ENCODE data around the gene RYR3. TPM values are rescaled to one million over a fixed set of nuclear protein-coding genes. Genes with fewer than 3 reads are reported as not detected.

The RYR3 gene
- total and polyA plus RNA-seq, 2 of the 13 experiments (the other 11 are each of a cell fraction or from before 2014, with no cell fraction given), result not detected

DNA sequence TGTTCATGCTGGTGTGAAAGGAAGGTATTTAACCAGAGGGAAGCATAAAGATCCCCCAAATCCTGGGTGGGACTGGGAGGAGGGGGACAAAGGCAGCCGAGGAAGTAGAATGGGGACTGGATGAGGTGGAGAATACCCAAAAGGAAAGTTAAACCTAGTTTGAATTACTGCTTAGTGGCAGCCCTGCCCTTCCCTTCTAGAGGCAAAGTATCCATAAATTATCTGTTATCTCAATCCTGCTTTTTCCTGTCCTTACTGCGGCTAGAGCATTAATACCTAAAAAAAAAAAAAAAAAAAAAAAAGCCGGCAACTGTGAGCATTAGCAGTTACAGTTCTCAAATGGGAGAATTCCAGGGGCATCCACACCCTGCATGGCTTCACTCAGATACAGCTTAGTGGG is 139.0 kb downstream of the RYR3 start:
- TF ChIP-seq ZNF234 (CRISPR knock-in tag; conservative IDR thresholded peaks at IDR 0.05), result no peak
- no peak for TF ChIP-seq ZNF775 (CRISPR knock-in tag; IDR thresholded peaks at IDR 0.05; ENCODE audit: borderline replicate concordance)
- TF ChIP-seq AGO1 (IDR thresholded peaks at IDR 0.05; ENCODE audit: low read depth, low read length, poor library complexity, severe bottlenecking), result no peak
- TF ChIP-seq ZNF136 (CRISPR knock-in tag; IDR thresholded peaks at IDR 0.05; ENCODE audit: low read depth), result no peak
- no peak for TF ChIP-seq NFIC (IDR thresholded peaks at IDR 0.05; ENCODE audit: low read length)
- TF ChIP-seq, protein P1, sequence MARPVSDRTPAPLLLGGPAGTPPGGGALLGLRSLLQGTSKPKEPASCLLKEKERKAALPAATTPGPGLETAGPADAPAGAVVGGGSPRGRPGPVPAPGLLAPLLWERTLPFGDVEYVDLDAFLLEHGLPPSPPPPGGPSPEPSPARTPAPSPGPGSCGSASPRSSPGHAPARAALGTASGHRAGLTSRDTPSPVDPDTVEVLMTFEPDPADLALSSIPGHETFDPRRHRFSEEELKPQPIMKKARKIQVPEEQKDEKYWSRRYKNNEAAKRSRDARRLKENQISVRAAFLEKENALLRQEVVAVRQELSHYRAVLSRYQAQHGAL (CRISPR knock-in tag; IDR thresholded peaks at IDR 0.05; ENCODE audit: not compliant biosample characterization), result no peak
- TF ChIP-seq YEATS4 (CRISPR knock-in tag; IDR thresholded peaks at IDR 0.05; ENCODE audit: borderline replicate concordance), result no peak
- no peak for TF ChIP-seq ZSCAN9 (CRISPR knock-in tag; IDR thresholded peaks at IDR 0.05; ENCODE audit: borderline replicate concordance)
- TF ChIP-seq ZNF749 (CRISPR knock-in tag; IDR thresholded peaks at IDR 0.05; ENCODE audit: borderline replicate concordance), result no peak
- no peak for TF ChIP-seq KDM5B (CRISPR knock-in tag; IDR thresholded peaks at IDR 0.05; ENCODE audit: borderline replicate concordance)
- TF ChIP-seq ZNF777 (CRISPR knock-in tag; IDR thresholded peaks at IDR 0.05), result no peak
- TF ChIP-seq PLRG1 (conservative IDR thresholded peaks at IDR 0.05), result no peak
- TF ChIP-seq, protein P2, sequence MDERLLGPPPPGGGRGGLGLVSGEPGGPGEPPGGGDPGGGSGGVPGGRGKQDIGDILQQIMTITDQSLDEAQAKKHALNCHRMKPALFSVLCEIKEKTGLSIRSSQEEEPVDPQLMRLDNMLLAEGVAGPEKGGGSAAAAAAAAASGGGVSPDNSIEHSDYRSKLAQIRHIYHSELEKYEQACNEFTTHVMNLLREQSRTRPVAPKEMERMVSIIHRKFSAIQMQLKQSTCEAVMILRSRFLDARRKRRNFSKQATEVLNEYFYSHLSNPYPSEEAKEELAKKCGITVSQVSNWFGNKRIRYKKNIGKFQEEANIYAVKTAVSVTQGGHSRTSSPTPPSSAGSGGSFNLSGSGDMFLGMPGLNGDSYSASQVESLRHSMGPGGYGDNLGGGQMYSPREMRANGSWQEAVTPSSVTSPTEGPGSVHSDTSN (CRISPR knock-in tag; IDR thresholded peaks at IDR 0.05), result no peak
- TF ChIP-seq POLR2AphosphoS2 (IDR thresholded peaks at IDR 0.05; ENCODE audit: low read depth, low read length), result no peak
- no peak for TF ChIP-seq KLF11 (CRISPR knock-in tag; IDR thresholded peaks at IDR 0.05)
- no peak for TF ChIP-seq ZNF12 (CRISPR knock-in tag; IDR thresholded peaks at IDR 0.05)
- TF ChIP-seq STAT5B (CRISPR knock-in tag; IDR thresholded peaks at IDR 0.05), result no peak
- no peak for TF ChIP-seq ZNF879 (CRISPR knock-in tag; IDR thresholded peaks at IDR 0.05)
- TF ChIP-seq MAFK (conservative IDR thresholded peaks at IDR 0.05 in 1 of 2, IDR thresholded peaks at IDR 0.05 in 1 of 2; ENCODE audit: low read length in 2 of 2), result no peak
- no peaks in the 10 kb centered on the region for H3K4me1 ChIP-seq (ENCODE audit: insufficient read depth, low read length)
- no peak overlapping the region for H3K4me3 ChIP-seq (replicated peaks in 1 of 3; ENCODE audit: insufficient read depth in 1 of 3, low read depth in 2 of 3, low read length in 3 of 3)
- in situ Hi-C loops (cut with HindIII; ENCODE audit: extremely low pct_ligation_motif_present, low pct_unique_long_range_greater_than_20kb) (no loop called here), intact Hi-C loops (cut with micrococcal nuclease; ENCODE audit: unreplicated experiment) (no loop called here)
- no peaks in the 10 kb centered on the region for H4K20me1 ChIP-seq (ENCODE audit: insufficient read depth, low read length)
- no peak overlapping the region for H3K9ac ChIP-seq (ENCODE audit: insufficient read depth, low read depth, low read length)
- ChIA-PET POLR2A (no interaction called here), CTCF (ENCODE audit: low intra/inter-chr PET ratio, low total read pairs) (no interaction called here)
- no TSS peak for BruUV-seq (replicated peaks)
- no peak overlapping the region for H3K4me2 ChIP-seq (ENCODE audit: low read depth, low read length)
- FAIRE-seq (no peak), ATAC-seq (no peak), DNase-seq (ENCODE audit: low spot score) (no peak)
- no peaks in the 10 kb centered on the region for H3K36me3 ChIP-seq (replicated peaks in 1 of 2; ENCODE audit: control insufficient read depth in 1 of 2, insufficient read depth in 2 of 2, low read length in 2 of 2)
- no peak overlapping the region for H3K27ac ChIP-seq (ENCODE audit: extremely low read length, insufficient read depth, low read length)
- H2AFZ ChIP-seq (ENCODE audit: low read length), result no peak overlapping the region
- WGBS (ENCODE audit: low lambda C conversion rate), result 20% methylated on average over 3 of the region's 3 CpGs
- no peaks in the 10 kb centered on the region for H3K79me2 ChIP-seq (ENCODE audit: insufficient read depth, low read length)
- no peaks in the 10 kb centered on the region for H3K27me3 ChIP-seq (ENCODE audit: control insufficient read depth in 1 of 2, insufficient read depth in 2 of 2, low read length in 2 of 2)
- no peaks in the 10 kb centered on the region for H3K9me3 ChIP-seq (ENCODE audit: low read length)

All from HepG2 (cell line).